GM21390 (cell line): ENCODE data around the gene EGFR.
"Not testable (repeated sequence)": the region's sequence is repeated elsewhere in the genome, so short reads cannot be mapped to it uniquely, and the experiment has no call there.

Source experiments
- ATAC-seq: cut with Tn5 transposase; IDR thresholded peaks from one replicate; pipeline ENCODE4 v1.9.1; 2021; ENCODE audit not compliant: unreplicated experiment

Gene EGFR

GRCh38 chr7:55164527-55164926 lies 145.7 kb downstream of the EGFR start:
- no peak for ATAC-seq

GRCh38 chr7:55165176-55165861 lies 146.5 kb downstream of the EGFR start:
- ATAC-seq: no peak

DNA sequence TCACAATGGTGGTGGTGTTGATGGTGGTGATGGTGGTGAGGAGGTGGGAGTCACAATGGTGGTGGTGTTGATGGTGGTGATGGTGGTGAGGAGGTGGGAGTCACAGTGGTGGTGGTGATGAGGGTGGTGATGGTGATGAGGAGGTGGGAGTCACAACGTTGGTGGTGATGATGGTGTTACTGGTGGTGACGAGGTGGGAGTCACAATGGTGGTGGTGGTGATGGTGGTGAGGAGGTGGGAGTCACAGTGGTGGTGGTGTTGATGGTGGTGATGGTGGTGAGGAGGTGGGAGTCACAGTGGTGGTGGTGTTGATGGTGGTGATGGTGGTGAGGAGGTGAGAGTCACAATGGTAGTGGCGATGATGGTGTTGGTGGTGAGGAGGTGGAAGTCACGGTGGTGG lies 148.5 kb downstream of the EGFR start:
- ATAC-seq: not testable (repeated sequence)

- ATAC-seq: no peak
These were observed 151.7 kb downstream of the EGFR start for GRCh38 chr7:55170335-55171069.

GRCh38 chr7:55171157-55171556 lies 152.3 kb downstream of the EGFR start:
- no peak for ATAC-seq

- ATAC-seq: no peak
These were observed 153.3 kb downstream of the EGFR start for GRCh38 chr7:55172161-55172560.

DNA sequence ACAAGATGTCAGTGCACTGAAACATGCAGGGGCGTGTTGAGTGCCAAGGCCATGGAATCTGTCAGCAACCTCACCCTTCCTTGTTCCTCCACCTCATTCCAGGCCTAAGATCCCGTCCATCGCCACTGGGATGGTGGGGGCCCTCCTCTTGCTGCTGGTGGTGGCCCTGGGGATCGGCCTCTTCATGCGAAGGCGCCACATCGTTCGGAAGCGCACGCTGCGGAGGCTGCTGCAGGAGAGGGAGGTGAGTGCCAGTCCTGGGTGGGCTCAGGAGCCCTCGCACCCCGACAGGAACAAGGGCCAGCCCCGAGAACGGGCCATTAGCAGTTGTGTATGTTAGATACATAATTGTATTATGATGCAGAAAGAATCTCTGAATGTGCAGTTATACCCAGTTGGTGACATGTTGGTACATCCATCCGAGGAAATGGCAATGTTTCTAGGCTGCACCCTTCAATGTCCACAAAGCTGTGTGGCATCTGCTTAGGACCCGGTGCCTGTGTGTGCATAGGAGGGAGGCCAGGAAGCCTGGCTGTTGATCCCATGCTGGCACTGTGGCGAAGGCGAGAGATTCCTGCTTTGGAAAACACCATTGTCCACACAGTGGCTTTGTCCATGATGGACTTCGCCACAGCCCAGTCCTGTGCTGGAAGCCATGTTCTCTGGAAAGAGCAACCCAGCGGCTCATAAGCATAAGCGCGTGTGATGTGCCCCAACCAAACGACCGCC lies 154.2 kb downstream of the EGFR start:
- no peak for ATAC-seq

DNA sequence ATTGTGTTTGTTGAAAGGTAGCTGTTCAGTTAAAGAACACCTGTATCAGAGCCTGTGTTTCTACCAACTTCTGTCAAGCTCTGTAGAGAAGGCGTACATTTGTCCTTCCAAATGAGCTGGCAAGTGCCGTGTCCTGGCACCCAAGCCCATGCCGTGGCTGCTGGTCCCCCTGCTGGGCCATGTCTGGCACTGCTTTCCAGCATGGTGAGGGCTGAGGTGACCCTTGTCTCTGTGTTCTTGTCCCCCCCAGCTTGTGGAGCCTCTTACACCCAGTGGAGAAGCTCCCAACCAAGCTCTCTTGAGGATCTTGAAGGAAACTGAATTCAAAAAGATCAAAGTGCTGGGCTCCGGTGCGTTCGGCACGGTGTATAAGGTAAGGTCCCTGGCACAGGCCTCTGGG lies 154.9 kb downstream of the EGFR start:
- ATAC-seq: no peak

- no peak for ATAC-seq
These were observed 155.6 kb downstream of the EGFR start for GRCh38 chr7:55174456-55174855.

- no peak for ATAC-seq
These were observed 156.0 kb downstream of the EGFR start for GRCh38 chr7:55174856-55175255.

GRCh38 chr7:55177068-55177530 lies 158.3 kb downstream of the EGFR start:
- ATAC-seq: no peak

DNA sequence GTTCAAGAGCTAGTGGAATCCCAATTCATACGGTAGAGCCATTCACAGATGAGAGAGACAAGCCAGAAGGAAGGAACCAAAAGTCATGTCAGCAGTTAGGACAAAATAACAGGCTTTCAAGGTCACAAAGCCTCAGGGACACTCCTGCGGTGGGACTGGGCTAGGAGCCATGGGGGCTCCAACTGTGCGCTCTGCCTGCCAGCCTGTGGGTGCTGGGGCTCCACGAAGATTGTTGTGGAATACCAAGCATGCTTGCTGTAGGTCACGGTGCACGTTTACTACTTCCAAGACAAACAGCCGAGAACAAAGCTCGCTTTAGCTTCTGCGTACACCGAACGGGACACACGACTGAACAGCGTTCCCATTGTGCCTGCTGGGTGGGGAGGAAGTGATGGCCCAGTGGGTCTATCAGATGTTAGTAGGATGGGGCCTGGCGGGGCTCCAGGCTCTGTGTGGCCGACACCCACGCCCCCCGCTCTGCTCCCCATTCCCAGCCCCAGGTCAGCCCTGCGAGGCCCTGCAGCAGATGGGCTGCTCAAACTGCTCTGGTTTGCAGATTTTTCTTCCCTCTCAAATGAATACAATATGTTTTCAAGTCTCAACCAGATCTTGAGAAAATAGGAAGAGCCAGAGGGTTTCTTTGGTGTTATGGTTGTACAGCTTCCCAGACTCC lies 158.9 kb downstream of the EGFR start:
- ATAC-seq: no peak

GRCh38 chr7:55178292-55178862 lies 159.6 kb downstream of the EGFR start:
- ATAC-seq: no peak

- ATAC-seq: no peak
These were observed 160.3 kb downstream of the EGFR start for GRCh38 chr7:55178863-55179773.

GRCh38 chr7:55179931-55180682 lies 161.3 kb downstream of the EGFR start:
- ATAC-seq: no peak

GRCh38 chr7:55180963-55181542 lies 162.2 kb downstream of the EGFR start:
- ATAC-seq: no peak

GRCh38 chr7:55181762-55182161 lies 162.9 kb downstream of the EGFR start:
- ATAC-seq: no peak

DNA sequence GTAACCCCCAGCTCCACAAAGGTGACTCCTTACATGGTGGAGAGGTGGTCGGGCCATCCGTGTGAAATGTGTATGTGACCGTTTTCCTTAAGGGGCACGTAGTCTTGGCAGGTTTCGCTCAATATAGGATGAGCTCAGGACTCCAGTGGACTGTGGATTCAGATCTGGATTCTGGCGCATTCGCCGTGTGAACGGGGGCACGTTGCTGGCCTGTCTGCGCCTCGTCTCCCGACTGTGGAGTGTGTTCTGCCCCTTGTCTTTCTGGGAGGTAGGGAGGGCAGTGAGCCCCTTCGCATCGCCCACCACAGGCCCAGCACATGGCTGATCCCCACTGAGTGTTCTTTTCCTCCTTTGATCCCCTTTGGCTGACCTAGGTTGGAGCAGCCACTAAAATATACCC lies 165.1 kb downstream of the EGFR start:
- no peak for ATAC-seq

DNA sequence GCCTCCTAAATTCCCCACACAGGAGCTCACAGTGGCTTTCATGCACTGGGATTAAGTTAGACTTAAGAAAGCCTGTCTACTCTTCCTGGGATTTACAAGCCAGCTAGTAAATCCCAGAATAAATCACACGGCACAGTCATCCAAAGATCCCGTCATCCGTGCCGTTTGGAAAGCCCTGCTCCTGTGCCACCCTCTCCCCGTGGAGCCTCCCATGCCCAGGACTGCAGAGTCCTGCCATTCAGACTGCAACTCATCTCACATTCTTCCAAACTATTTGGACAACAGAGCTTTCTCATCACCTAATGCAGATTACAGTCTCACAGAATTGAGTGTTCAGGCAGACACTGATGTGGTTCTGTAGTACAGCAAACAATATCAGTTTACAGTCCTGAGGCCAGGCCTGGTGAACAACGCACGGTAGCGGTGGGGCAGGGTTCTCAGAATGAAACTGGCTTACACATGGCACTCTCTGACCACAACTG lies 166.5 kb downstream of the EGFR start:
- no peak for ATAC-seq
